Hepatocyte (in vitro differentiated cells): ENCODE measurements around the gene NAE1.

Experiments used
- EZH2 ChIP-seq: fragments of 200-600 bp; sonication (generic); IDR thresholded peaks from 2 replicates; pipeline ENCODE4 v1.6.1; 2016; ENCODE audit warnings: antibody characterized with exemption, mild to moderate bottlenecking, borderline replicate concordance
- EZH2phosphoT487 ChIP-seq: fragments of 200-600 bp; sonication (generic); IDR thresholded peaks from one replicate; pipeline ENCODE4 v1.6.1; 2018; ENCODE audit warnings: antibody characterized with exemption, mild to moderate bottlenecking, low read depth, moderate library complexity; ENCODE audit not compliant: unreplicated experiment, severe bottlenecking
- TF ChIP-seq, protein P1 (sequence below): fragments of 200-600 bp; sonication (generic); IDR thresholded peaks from 2 replicates; pipeline ENCODE4 v1.5.1; 2016; ENCODE audit warnings: antibody characterized with exemption, mild to moderate bottlenecking; ENCODE audit not compliant: poor library complexity

DNA sequence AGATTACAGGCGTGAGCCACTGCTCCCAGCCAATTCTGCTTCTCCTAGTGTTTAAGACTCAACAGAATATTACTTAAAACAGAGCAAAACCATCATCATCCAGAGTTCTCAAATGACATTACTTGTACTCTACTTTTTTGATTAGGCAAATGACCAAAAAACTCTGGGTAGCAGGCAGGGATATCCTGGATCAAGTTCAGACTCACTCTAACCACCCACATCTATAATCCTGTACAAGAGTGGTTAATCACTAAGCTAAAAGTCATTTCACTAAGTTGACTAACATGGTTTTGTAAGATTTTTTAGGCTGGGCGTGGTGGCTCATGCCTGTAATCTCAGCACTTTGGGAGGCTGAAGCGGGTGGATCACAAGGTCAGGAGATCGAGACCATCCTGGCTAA lies 6.8 kb downstream of the NAE1 start:
- TF ChIP-seq, protein P1, sequence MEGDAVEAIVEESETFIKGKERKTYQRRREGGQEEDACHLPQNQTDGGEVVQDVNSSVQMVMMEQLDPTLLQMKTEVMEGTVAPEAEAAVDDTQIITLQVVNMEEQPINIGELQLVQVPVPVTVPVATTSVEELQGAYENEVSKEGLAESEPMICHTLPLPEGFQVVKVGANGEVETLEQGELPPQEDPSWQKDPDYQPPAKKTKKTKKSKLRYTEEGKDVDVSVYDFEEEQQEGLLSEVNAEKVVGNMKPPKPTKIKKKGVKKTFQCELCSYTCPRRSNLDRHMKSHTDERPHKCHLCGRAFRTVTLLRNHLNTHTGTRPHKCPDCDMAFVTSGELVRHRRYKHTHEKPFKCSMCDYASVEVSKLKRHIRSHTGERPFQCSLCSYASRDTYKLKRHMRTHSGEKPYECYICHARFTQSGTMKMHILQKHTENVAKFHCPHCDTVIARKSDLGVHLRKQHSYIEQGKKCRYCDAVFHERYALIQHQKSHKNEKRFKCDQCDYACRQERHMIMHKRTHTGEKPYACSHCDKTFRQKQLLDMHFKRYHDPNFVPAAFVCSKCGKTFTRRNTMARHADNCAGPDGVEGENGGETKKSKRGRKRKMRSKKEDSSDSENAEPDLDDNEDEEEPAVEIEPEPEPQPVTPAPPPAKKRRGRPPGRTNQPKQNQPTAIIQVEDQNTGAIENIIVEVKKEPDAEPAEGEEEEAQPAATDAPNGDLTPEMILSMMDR = no peak
- TF ChIP-seq EZH2 (no peak), EZH2phosphoT487 (no peak)
